HepG2 (cell line): ENCODE measurements around the gene SLCO2B1. TPM values are rescaled to one million over a fixed set of nuclear protein-coding genes. Genes with fewer than 3 reads are reported as not detected.

Source experiments
- FOXA1 ChIP-seq, 2 experiments: fragments of 450-650 bp in 1 of 2; sonication (generic) in 1 of 2; formaldehyde crosslinking in 1 of 2; IDR thresholded peaks; 2 replicates each; pipeline versions ENCODE4 v1.4.0 to v1.6.1; 2016 to 2020; ENCODE audit warnings: missing genetic modification reagents in 1 of 2
- HNRNPL ChIP-seq: fragments of 200-400 bp; formaldehyde crosslinking; IDR thresholded peaks from 2 replicates; pipeline ENCODE4 v1.6.1; 2017; ENCODE audit warnings: mild to moderate bottlenecking, low read depth, low read length
- KDM5B ChIP-seq: sonication (generic); formaldehyde crosslinking; IDR thresholded peaks from 2 replicates; pipeline ENCODE4 v1.4.0; 2020; ENCODE audit warnings: missing genetic modification reagents, mild to moderate bottlenecking, borderline replicate concordance
- MIER3 ChIP-seq: IDR thresholded peaks from 2 replicates; pipeline ENCODE4 v1.6.1; 2016; ENCODE audit warnings: missing compliant biosample characterization, borderline replicate concordance
- NFKB2 ChIP-seq: sonication (generic); formaldehyde crosslinking; IDR thresholded peaks from 2 replicates; pipeline ENCODE4 v1.4.0; 2020; ENCODE audit warnings: missing genetic modification reagents, borderline replicate concordance
- RFX3 ChIP-seq: IDR thresholded peaks from 2 replicates; pipeline ENCODE4 v1.6.1; 2016; ENCODE audit warnings: missing biosample characterization, missing genetic modification reagents
- SIN3A ChIP-seq: IDR thresholded peaks from 2 replicates; pipeline ENCODE4 v1.6.1; 2011; ENCODE audit warnings: low read depth, mild to moderate bottlenecking, control low read depth, low read length, borderline replicate concordance
- TAF1 ChIP-seq: sonication (generic); formaldehyde crosslinking; IDR thresholded peaks from 2 replicates; pipeline ENCODE4 v1.4.0; 2020; ENCODE audit warnings: missing genetic modification reagents
- ZBTB21 ChIP-seq: sonication (generic); formaldehyde crosslinking; IDR thresholded peaks from 2 replicates; pipeline ENCODE4 v1.4.0; 2020; ENCODE audit warnings: missing genetic modification reagents
- ZFY ChIP-seq: sonication (generic); formaldehyde crosslinking; IDR thresholded peaks from 2 replicates; pipeline ENCODE4 v1.4.0; 2020; ENCODE audit warnings: missing genetic modification reagents
- ZNF101 ChIP-seq: sonication (generic); formaldehyde crosslinking; IDR thresholded peaks from 2 replicates; pipeline ENCODE4 v1.4.0; 2020; ENCODE audit warnings: mild to moderate bottlenecking, low read depth, missing genetic modification reagents, borderline replicate concordance
- ZNF282 ChIP-seq: fragments of 450-650 bp; IDR thresholded peaks from 2 replicates; pipeline ENCODE4 v1.6.1; 2018; ENCODE audit not compliant: partially characterized antibody
- ZNF3 ChIP-seq: IDR thresholded peaks from 2 replicates; pipeline ENCODE4 v1.7.0; 2017; ENCODE audit warnings: inconsistent platforms
- ZNF644 ChIP-seq: IDR thresholded peaks from 2 replicates; pipeline ENCODE4 v1.6.1; 2016; ENCODE audit warnings: low read depth
- ZNF790 ChIP-seq: sonication (generic); formaldehyde crosslinking; IDR thresholded peaks from 2 replicates; pipeline ENCODE4 v1.8.0; 2022; ENCODE audit warnings: missing genetic modification reagents, mild to moderate bottlenecking, borderline replicate concordance
- polyA plus RNA-seq, 8 experiments: library from polyadenylated mRNA; depleted of rRNA in 3 of 8; stranded (reverse) in 7 of 8; unstranded in 1 of 8; fragments of >200 nt; fragmentation: Illumina TruSeq in 4 of 8; extraction: Trizol in 4 of 8; gene quantifications; 2 replicates each; pipeline versions ENCODE4 v1.2.1 to v1.2.3, GENCODE V29; 2011 to 2016; ENCODE audit warnings: low read depth in 4 of 8, missing spikeins in 1 of 8, mixed read lengths in 1 of 8; ENCODE audit not compliant: insufficient read depth in 1 of 8
- total RNA-seq, 5 experiments: library from RNA; depleted of rRNA; stranded (reverse); fragments of >200 nt; fragmentation: Illumina TruSeq; extraction: Trizol; gene quantifications; 2 replicates each; pipeline ENCODE4 v1.2.3, GENCODE V29; 2016; ENCODE audit warnings: low read depth in 1 of 5
- TF ChIP-seq, protein P1 (sequence below): sonication (generic); formaldehyde crosslinking; conservative IDR thresholded peaks from 2 replicates; pipeline ENCODE4 v1.4.0; 2020; ENCODE audit warnings: missing genetic modification reagents
- TF ChIP-seq, protein P2 (sequence below): sonication (generic); formaldehyde crosslinking; IDR thresholded peaks from 2 replicates; pipeline ENCODE4 v1.8.1; 2023; ENCODE audit warnings: missing genetic modification reagents, inconsistent platforms, borderline replicate concordance
- TF ChIP-seq, protein P3 (sequence below): sonication (generic); formaldehyde crosslinking; IDR thresholded peaks from one replicate; pipeline ENCODE4 v1.5.1; 2020; ENCODE audit warnings: mild to moderate bottlenecking, missing genetic modification reagents; ENCODE audit errors: not compliant biosample characterization

The SLCO2B1 gene
- total and polyA plus RNA-seq, 2 of the 13 experiments (the other 11 are each of a cell fraction or from before 2014, with no cell fraction given), result 15.3 to 19.8 TPM

DNA sequence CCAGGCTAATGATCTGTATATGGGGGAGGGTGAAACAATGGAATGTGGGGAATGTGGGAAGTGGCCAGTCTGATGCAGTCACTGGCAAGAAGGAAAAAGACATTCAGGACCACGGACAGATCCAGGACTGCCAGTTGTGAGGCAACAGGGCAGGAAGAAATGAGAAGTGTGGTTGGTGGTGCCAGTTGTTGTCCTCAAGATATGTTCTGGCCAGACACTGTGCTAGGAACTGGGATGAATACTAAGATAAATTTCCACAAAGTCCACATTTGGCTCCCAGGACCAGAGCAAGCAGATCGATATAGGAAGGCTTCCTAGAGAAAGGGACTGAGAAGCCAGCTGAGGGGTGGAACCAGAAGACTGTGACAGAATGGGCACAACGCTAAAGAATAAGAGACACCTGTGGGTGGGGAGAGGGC lies 82.9 kb downstream of the SLCO2B1 start (continued):
- TF ChIP-seq ZBTB21 (CRISPR knock-in tag) (peak; percentile 61; the same call in 1 of the 2 replicates), KDM5B (CRISPR knock-in tag) (no peak), ZNF644 (CRISPR knock-in tag) (no peak), RFX3 (CRISPR knock-in tag) (no peak), FOXA1 (IDR thresholded peaks at IDR 0.05) (no peak), FOXA1 (CRISPR knock-in tag; IDR thresholded peaks at IDR 0.05) (no peak), ZNF101 (CRISPR knock-in tag) (no peak), MIER3 (CRISPR knock-in tag) (peak; percentile 62; the same call in 1 of the 2 replicates), ZNF282 (no peak), NFKB2 (CRISPR knock-in tag) (no peak; the same call in 1 of the 2 replicates), ZNF3 (CRISPR knock-in tag) (no peak), HNRNPL (no peak), SIN3A (no peak), ZNF790 (CRISPR knock-in tag) (no peak), TAF1 (CRISPR knock-in tag) (no peak), ZFY (CRISPR knock-in tag) (no peak)
- TF ChIP-seq, protein P1, sequence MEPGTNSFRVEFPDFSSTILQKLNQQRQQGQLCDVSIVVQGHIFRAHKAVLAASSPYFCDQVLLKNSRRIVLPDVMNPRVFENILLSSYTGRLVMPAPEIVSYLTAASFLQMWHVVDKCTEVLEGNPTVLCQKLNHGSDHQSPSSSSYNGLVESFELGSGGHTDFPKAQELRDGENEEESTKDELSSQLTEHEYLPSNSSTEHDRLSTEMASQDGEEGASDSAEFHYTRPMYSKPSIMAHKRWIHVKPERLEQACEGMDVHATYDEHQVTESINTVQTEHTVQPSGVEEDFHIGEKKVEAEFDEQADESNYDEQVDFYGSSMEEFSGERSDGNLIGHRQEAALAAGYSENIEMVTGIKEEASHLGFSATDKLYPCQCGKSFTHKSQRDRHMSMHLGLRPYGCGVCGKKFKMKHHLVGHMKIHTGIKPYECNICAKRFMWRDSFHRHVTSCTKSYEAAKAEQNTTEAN, result peak; percentile 39; the same call in 1 of the 2 replicates
- TF ChIP-seq, protein P2, sequence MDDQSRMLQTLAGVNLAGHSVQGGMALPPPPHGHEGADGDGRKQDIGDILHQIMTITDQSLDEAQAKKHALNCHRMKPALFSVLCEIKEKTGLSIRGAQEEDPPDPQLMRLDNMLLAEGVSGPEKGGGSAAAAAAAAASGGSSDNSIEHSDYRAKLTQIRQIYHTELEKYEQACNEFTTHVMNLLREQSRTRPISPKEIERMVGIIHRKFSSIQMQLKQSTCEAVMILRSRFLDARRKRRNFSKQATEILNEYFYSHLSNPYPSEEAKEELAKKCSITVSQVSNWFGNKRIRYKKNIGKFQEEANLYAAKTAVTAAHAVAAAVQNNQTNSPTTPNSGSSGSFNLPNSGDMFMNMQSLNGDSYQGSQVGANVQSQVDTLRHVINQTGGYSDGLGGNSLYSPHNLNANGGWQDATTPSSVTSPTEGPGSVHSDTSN (CRISPR knock-in tag), result 0 out of 2 replicates have a peak, but pooled peaks have one; percentile 50
- TF ChIP-seq, protein P3, sequence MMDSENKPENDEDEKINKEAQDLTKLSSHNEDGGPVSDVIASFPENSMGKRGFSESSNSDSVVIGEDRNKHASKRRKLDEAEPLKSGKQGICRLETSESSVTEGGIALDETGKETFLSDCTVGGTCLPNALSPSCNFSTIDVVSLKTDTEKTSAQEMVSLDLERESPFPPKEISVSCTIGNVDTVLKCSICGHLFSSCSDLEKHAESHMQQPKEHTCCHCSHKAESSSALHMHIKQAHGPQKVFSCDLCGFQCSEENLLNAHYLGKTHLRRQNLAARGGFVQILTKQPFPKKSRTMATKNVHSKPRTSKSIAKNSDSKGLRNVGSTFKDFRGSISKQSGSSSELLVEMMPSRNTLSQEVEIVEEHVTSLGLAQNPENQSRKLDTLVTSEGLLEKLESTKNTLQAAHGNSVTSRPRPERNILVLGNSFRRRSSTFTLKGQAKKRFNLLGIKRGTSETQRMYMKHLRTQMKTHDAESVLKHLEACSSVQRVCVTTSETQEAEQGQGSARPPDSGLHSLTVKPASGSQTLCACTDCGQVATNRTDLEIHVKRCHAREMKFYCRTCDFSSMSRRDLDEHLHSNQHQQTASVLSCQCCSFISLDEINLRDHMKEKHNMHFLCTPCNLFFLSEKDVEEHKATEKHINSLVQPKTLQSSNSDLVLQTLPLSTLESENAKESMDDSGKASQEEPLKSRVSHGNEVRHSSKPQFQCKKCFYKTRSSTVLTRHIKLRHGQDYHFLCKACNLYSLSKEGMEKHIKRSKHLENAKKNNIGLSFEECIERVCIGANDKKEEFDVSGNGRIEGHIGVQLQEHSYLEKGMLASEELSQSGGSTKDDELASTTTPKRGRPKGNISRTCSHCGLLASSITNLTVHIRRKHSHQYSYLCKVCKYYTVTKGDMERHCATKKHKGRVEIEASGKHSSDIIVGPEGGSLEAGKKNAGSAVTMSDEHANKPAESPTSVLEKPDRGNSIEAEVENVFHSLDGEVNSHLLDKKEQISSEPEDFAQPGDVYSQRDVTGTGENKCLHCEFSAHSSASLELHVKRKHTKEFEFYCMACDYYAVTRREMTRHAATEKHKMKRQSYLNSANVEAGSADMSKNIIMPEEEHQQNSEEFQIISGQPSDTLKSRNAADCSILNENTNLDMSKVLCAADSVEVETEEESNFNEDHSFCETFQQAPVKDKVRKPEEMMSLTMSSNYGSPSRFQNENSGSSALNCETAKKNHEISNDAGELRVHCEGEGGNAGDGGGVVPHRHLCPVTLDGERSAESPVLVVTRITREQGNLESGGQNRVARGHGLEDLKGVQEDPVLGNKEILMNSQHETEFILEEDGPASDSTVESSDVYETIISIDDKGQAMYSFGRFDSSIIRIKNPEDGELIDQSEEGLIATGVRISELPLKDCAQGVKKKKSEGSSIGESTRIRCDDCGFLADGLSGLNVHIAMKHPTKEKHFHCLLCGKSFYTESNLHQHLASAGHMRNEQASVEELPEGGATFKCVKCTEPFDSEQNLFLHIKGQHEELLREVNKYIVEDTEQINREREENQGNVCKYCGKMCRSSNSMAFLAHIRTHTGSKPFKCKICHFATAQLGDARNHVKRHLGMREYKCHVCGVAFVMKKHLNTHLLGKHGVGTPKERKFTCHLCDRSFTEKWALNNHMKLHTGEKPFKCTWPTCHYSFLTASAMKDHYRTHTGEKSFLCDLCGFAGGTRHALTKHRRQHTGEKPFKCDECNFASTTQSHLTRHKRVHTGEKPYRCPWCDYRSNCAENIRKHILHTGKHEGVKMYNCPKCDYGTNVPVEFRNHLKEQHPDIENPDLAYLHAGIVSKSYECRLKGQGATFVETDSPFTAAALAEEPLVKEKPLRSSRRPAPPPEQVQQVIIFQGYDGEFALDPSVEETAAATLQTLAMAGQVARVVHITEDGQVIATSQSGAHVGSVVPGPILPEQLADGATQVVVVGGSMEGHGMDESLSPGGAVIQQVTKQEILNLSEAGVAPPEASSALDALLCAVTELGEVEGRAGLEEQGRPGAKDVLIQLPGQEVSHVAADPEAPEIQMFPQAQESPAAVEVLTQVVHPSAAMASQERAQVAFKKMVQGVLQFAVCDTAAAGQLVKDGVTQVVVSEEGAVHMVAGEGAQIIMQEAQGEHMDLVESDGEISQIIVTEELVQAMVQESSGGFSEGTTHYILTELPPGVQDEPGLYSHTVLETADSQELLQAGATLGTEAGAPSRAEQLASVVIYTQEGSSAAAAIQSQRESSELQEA (CRISPR knock-in tag), result no peak
